DND-41 (cell line): ENCODE results near the gene GTF2E1.

Source experiments
- CTCF ChIP-seq: IDR thresholded peaks from 2 replicates; pipeline ENCODE4 v1.5.1; 2012; ENCODE audit warnings: borderline replicate concordance, low read length, moderate library complexity, mild to moderate bottlenecking; ENCODE audit not compliant: poor library complexity, severe bottlenecking; ENCODE audit errors: extremely low read depth
- EZH2 ChIP-seq: IDR thresholded peaks from 3 replicates; pipeline ENCODE4 v1.6.1; 2012; ENCODE audit warnings: borderline replicate concordance, low read depth, mild to moderate bottlenecking, moderate library complexity, low read length, inconsistent platforms; ENCODE audit not compliant: severe bottlenecking

- TF ChIP-seq CTCF, result no peak
- TF ChIP-seq EZH2, result no peak
These were observed 34.1 kb upstream of the GTF2E1 start for GRCh38 chr3:120708408-120708807.
